ENCODE results near the gene FBXO41.

FBXO41 gene

DNA sequence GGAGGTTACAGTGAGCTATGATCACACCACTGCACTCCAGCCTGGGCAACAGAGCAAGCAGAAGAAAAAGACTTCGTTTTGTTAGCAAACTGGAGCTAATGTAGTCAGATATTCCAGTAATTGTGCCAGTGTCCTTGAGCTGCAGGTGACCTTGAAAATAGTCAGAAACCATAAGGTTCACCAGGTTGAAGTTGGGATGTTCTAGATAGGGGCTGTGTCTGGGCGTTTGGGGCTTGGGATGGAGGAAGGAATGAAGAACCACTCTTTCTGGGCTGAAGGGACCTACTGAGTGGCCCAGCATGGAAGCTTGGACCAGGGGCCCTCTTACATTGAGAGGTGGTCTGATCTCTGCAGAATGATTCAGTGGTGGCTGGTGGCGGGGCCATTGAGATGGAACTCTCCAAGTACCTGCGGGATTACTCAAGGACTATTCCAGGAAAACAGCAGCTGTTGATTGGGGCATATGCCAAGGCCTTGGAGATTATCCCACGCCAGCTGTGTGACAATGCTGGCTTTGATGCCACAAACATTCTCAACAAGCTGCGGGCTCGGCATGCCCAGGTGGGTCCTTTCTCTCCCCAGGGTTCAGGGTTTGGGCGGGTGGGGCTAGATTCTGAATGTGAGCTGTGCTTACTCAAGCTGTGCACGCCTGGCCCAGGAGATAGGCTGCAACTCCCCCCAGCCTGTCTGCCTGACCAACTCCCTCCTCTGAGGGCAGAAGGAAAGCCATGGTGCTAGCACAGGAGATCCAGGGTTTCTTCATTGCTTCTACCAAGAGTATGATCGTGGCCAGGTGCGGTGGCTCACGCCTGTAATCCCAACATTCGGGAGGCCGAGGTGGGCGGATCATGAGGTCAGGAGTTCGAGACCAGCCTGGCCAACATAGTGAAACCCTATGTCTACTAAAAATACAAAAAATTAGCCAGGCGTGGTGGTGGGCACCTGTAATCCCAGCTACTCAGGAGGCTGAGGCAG, 33.1 kb downstream of the FBXO41 start:
- H3K4me3 Mint-ChIP-seq, result no peak overlapping the region
- peaks cover 82% of the 10 kb centered on the region for H3K36me3 Mint-ChIP-seq (ENCODE audit: low read depth)
- peaks cover 9% of the 10 kb centered on the region for H3K4me1 Mint-ChIP-seq (ENCODE audit: low read depth)
- H3K27ac Mint-ChIP-seq, result no peak overlapping the region
- H3K27me3 Mint-ChIP-seq, result no peaks in the 10 kb centered on the region
- no peaks in the 10 kb centered on the region for H3K9me3 Mint-ChIP-seq

- H3K36me3 Mint-ChIP-seq (ENCODE audit: low read depth), result peaks cover 91% of the 10 kb centered on the region
- H3K9me3 Mint-ChIP-seq, result no peaks in the 10 kb centered on the region
- H3K27ac Mint-ChIP-seq, result no peak overlapping the region
- no peak overlapping the region for H3K4me3 Mint-ChIP-seq
- H3K27me3 Mint-ChIP-seq, result no peaks in the 10 kb centered on the region
- peaks cover 17% of the 10 kb centered on the region for H3K4me1 Mint-ChIP-seq (ENCODE audit: low read depth)
Measured at GRCh38 chr2:73249636-73250035, 34.6 kb downstream of the FBXO41 start.

DNA sequence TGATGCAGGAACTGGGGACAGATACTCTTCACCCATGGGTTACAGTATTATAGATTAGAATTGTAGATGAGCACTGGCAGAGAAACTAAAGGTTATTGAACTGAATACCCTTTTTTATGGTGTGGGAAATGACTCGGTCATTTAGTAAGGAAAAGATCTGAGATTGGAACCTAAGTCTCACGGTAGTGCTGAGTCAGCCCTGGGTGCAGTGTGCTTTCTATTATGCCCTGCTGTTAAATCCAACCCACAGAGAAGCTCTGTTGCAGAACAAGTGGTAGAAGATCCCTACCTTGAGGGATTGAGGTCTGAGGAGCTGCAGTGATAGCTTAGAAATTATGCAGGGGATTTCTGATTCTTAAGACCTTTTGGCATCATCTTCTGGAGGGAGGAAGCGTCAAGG, 37.4 kb downstream of the FBXO41 start:
- Mint-ChIP-seq H3K36me3 (ENCODE audit: low read depth) (peaks cover 85% of the 10 kb centered on the region), H3K9me3 (no peaks in the 10 kb centered on the region), H3K27me3 (no peaks in the 10 kb centered on the region), H3K27ac (peak overlapping the region; percentile 32), H3K4me3 (no peak overlapping the region), H3K4me1 (ENCODE audit: low read depth) (peaks cover 23% of the 10 kb centered on the region)

DNA sequence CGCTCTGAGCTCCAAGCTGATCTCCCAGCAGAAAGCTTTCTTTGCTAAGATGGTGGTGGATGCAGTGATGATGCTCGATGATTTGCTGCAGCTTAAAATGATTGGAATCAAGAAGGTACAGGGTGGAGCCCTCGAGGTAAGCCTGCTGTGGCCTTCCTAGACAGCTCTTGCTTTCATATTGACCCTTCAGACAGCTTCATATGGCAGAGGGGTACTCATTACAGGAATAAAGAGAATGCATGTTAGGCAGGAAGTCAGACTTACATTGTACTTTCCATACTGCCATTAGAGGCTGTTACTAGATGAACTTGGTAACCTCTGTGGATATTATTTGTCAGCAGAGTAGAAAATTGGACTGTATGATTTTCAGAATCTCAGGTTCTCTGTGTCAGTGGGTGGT, 39.7 kb downstream of the FBXO41 start:
- Mint-ChIP-seq H3K27me3 (no peaks in the 10 kb centered on the region), H3K4me3 (no peak overlapping the region), H3K36me3 (ENCODE audit: low read depth) (peaks cover 81% of the 10 kb centered on the region), H3K9me3 (no peaks in the 10 kb centered on the region), H3K4me1 (ENCODE audit: low read depth) (peaks cover 25% of the 10 kb centered on the region), H3K27ac (no peak overlapping the region)

DNA sequence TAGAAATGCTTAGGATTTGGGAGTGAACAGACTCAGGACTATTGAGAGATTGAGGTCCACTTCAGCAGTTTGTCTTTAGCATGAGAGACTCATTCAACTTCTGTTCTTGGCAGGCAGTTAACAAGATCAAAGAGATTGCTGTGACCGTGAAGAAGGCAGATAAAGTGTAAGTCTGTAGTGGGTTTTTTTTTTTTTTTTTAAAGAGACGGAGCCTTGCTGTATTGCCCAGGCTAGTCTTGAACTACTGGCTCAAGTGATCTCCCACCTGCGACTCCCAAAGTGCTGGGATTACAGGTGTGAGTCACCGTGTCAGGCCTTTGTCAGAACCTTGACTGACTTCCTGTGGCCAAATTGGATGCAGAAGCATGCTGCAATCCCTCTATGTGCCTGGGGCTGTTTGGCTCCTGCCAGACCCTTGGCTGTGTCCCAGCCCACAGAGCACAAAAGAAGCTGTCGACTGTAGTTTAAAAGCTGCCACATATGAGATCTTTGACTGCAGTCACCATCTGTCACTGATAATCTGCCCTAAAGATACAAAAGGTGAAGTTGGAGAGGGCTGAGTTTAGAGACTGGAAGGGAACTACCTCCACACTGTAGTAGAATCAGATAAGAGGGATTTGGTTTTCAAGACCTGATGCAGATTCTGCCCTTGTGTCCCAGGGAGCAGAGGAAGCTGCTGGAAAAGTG, 40.3 kb downstream of the FBXO41 start:
- no peak overlapping the region for H3K4me3 Mint-ChIP-seq
- peaks cover 30% of the 10 kb centered on the region for H3K4me1 Mint-ChIP-seq (ENCODE audit: low read depth)
- no peaks in the 10 kb centered on the region for H3K9me3 Mint-ChIP-seq
- peak overlapping the region; percentile 63 for H3K27ac Mint-ChIP-seq
- H3K36me3 Mint-ChIP-seq (ENCODE audit: low read depth), result peaks cover 81% of the 10 kb centered on the region
- H3K27me3 Mint-ChIP-seq, result no peaks in the 10 kb centered on the region

- Mint-ChIP-seq H3K4me3 (peak overlapping the region; percentile 8), H3K4me1 (ENCODE audit: low read depth) (peaks cover 48% of the 10 kb centered on the region), H3K27me3 (no peaks in the 10 kb centered on the region), H3K36me3 (ENCODE audit: low read depth) (peaks cover 77% of the 10 kb centered on the region), H3K27ac (peak overlapping the region; percentile 21), H3K9me3 (no peaks in the 10 kb centered on the region)
Measured at GRCh38 chr2:73239776-73240175, 44.5 kb downstream of the FBXO41 start.

- Mint-ChIP-seq H3K27ac (peak overlapping the region; percentile 76), H3K9me3 (no peaks in the 10 kb centered on the region), H3K36me3 (ENCODE audit: low read depth) (peaks cover 71% of the 10 kb centered on the region), H3K4me3 (peak overlapping the region; percentile 8), H3K4me1 (ENCODE audit: low read depth) (peaks cover 42% of the 10 kb centered on the region), H3K27me3 (no peaks in the 10 kb centered on the region)
Measured at GRCh38 chr2:73238976-73239375, 45.3 kb downstream of the FBXO41 start.

DNA sequence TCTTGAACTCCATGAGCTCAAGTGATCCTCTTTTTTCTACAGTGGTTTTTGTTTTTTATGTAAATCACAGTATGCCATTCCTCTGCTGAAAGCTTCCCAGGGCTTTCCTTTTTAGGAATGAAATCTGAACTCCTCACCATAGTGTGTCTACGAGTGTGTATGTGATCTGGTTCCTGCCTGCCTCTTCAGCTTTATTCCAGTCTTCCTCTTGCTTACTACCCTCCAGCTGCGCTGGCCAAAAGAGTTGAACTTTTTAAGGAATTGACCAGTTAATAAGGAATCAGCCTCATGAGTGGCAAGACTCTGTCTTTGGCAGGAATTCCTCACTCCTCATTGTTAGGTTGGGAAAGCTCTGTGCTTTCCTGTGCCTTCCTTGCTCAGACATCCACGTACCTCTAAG, 46.1 kb downstream of the FBXO41 start:
- no peaks in the 10 kb centered on the region for H3K9me3 Mint-ChIP-seq
- H3K27ac Mint-ChIP-seq, result peak overlapping the region; percentile 76
- H3K36me3 Mint-ChIP-seq (ENCODE audit: low read depth), result peaks cover 64% of the 10 kb centered on the region
- peaks cover 42% of the 10 kb centered on the region for H3K4me1 Mint-ChIP-seq (ENCODE audit: low read depth)
- peak overlapping the region; percentile 33 for H3K4me3 Mint-ChIP-seq
- H3K27me3 Mint-ChIP-seq, result no peaks in the 10 kb centered on the region

DNA sequence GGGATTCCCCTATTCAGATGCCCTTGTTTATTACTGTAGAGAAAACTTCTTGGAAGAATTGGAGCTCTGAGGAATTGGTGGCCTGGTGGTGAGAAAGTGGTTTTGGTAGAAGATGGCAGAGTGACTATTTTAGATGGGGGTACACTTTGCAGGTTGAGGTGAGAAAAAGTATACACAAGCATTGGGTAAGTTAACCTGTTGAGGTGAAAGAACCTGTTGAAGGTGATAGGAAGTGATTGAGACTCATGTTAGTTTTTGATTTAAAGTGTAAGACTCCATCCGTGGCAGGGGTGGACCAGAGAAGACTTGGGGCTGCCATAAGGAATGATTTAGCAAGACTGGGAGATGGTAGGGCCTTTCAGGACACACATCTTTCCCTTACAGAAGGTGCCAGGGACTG, 47.1 kb downstream of the FBXO41 start:
- Mint-ChIP-seq H3K4me1 (ENCODE audit: low read depth) (peaks cover 47% of the 10 kb centered on the region), H3K4me3 (peak overlapping the region; percentile 93), H3K9me3 (no peaks in the 10 kb centered on the region), H3K36me3 (ENCODE audit: low read depth) (peaks cover 56% of the 10 kb centered on the region), H3K27ac (peak overlapping the region; percentile 71), H3K27me3 (no peaks in the 10 kb centered on the region)

DNA sequence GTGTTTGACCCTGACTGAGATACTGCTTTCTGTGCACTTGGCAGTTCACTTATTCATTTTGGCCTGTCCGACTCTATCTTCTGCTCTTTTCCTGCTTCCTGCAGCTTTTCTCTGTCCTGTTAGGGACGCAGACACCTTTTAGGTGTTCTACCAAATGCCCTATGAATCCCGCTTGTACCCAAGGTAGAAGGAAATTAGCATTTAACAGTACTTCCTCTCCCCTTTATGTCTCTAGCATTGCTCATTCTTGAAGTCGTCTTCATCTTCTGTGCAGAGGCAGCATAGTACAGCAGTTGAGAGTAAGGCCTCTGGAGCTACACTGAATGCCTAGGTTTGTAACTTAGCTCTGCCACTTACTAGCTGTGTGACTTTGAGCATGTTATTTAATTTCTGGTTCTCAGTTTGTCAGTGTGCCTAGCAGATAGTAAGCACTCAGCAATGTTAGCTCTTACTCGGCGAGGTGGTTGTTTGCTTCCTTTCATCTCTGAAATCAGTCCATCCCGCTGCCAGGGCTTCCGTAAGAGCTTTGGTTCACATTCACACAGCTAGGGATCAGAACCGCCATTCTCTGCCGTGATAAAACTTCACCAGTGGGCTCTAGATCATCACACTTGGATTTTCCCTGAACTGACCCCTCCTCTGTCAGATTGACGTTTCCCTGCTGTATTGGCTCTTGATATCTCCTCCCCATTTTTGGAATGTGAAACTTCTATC, 48.8 kb downstream of the FBXO41 start:
- peak overlapping the region; percentile 96 for H3K27ac Mint-ChIP-seq
- H3K9me3 Mint-ChIP-seq, result no peaks in the 10 kb centered on the region
- no peaks in the 10 kb centered on the region for H3K27me3 Mint-ChIP-seq
- peak overlapping the region; percentile 93 for H3K4me3 Mint-ChIP-seq
- H3K4me1 Mint-ChIP-seq (ENCODE audit: low read depth), result peaks cover 47% of the 10 kb centered on the region
- H3K36me3 Mint-ChIP-seq (ENCODE audit: low read depth), result peaks cover 50% of the 10 kb centered on the region

- peak within 1 kb of the TSS; percentile 96 for H3K27ac Mint-ChIP-seq
- peaks cover 40% of the 10 kb centered on the region for H3K36me3 Mint-ChIP-seq (ENCODE audit: low read depth)
- no peaks in the 10 kb centered on the region for H3K9me3 Mint-ChIP-seq
- no peaks in the 10 kb centered on the region for H3K27me3 Mint-ChIP-seq
- peaks cover 42% of the 10 kb centered on the region for H3K4me1 Mint-ChIP-seq (ENCODE audit: low read depth)
- H3K4me3 Mint-ChIP-seq, result peak within 1 kb of the TSS; percentile 93
Measured at GRCh38 chr2:73233932-73234832, 50.1 kb downstream of the FBXO41 start, which contains the start of gene CCT7. TSS of gene CCT7 (plus strand) at chr2:73234308. CDS start at chr2:73234379, 71 bp downstream.

GRCh38 chr2:73233154-73233931, 50.9 kb downstream of the FBXO41 start, which contains the start of gene PRADC1:
TSS of gene PRADC1 (minus strand) at chr2:73233239. CDS start at chr2:73233160, 79 bp downstream.
- H3K4me1 Mint-ChIP-seq (ENCODE audit: low read depth), result peaks cover 33% of the 10 kb centered on the region
- peak within 1 kb of the TSS; percentile 93 for H3K4me3 Mint-ChIP-seq
- H3K27ac Mint-ChIP-seq, result peak within 1 kb of the TSS; percentile 96
- no peaks in the 10 kb centered on the region for H3K9me3 Mint-ChIP-seq
- peaks cover 36% of the 10 kb centered on the region for H3K36me3 Mint-ChIP-seq (ENCODE audit: low read depth)
- no peaks in the 10 kb centered on the region for H3K27me3 Mint-ChIP-seq

- Mint-ChIP-seq H3K4me3 (peak overlapping the region; percentile 93), H3K9me3 (no peaks in the 10 kb centered on the region), H3K4me1 (ENCODE audit: low read depth) (peaks cover 29% of the 10 kb centered on the region), H3K27me3 (no peaks in the 10 kb centered on the region), H3K36me3 (ENCODE audit: low read depth) (peaks cover 33% of the 10 kb centered on the region), H3K27ac (peak overlapping the region; percentile 96)
Measured at GRCh38 chr2:73232403-73233153, 51.7 kb downstream of the FBXO41 start.
